Stimulated activated CD8-positive, alpha-beta memory T cell treated with anti-CD3 and anti-CD28 coated beads, Interleukin-7, amount 100 ng/mL, for 4 hours (primary cell): ENCODE measurements around the gene PEX10.

Source experiments
- DNase-seq, 2 donors: peaks; one replicate each; pipeline ENCODE4 v3.0.0-alpha.2; 2020; ENCODE audit warnings: low read depth in 2 of 2

The PEX10 gene

DNA sequence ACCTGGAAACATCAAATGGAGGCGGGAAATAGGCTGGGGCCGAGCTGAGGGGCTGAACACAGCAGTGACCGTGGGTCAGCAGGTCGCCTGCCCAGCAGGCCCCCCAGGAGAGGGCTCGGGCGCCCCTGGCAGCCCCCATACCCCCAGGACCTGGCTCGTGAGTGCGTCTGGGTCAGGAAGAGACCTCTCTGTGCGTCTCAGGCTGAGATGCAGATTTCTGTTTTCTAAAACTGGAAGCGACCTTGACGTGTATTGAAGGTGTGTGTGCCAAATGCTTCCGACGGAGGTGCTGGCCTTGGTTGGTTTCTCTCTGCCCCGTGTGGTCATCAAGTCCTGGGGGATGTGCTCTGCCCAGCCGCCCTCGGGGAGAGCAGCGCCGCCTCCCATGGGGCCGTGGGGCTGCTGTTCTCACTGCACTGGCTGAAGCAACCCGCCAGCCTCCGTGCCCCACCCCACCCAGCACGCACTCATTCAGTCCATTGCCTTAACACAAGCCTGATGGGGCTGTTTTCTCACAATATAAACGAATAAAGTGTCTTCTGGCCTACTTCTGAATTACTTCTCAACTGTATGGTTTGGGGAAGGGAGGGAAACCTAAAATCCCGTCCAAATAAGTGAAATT is 7.4 kb downstream of the PEX10 start:
- no peak for DNase-seq

DNA sequence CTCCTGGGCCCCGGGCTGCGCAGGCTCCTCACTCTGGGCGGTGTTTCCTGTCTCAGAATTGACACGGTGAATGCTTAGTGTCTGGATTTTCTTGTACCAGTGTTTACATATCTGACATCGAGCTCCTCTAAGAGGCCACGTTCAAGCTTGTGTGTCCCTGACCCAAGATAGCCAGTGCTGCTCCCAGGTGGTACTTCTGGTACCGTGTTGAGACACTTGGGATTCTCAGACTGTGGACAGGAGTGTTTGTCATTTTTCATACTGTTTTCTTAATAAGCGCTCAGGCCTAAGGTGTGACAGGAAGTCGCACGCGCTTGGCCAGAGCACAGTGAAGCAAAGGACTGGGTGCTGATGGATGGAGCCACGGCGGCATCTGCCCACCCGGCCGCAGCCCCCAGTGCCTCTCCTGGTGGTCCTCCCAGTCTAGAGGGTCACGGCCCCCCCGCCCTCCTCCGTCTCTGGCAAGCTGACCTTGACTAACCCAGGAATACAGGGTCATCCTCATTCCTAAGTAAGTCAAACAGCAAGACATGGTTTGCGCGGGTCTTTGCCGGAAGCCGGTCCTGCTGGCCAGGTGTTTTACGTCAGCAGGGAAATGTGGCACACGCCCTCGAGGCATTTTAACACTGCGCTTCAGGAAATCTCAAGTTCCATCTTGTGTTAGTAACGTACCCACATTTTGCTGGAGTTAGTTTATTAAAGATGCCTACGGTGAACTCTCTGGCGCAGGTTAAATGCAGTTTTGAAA is 8.0 kb downstream of the PEX10 start:
- no peak for DNase-seq

DNA sequence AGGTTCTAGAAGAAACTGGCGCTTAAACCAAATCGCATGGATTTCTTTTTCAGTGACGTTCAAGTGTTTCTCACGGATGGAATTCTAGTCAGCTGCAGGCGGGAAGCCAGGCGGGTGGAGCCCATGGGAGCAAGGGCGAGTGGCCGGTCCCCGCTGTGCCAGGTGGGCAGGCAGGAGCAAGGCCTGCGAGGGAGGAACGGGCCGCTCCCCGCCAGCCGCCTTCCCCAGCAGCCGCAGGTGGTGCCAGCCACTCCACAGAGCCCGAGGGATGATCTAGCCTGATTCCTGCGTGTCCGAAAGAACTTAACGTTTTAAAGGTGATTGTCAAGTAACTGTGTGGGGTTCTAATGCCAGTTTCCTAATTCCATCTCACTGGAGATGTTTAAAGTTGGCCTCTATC is 9.1 kb downstream of the PEX10 start:
- DNase-seq = no peak

DNA sequence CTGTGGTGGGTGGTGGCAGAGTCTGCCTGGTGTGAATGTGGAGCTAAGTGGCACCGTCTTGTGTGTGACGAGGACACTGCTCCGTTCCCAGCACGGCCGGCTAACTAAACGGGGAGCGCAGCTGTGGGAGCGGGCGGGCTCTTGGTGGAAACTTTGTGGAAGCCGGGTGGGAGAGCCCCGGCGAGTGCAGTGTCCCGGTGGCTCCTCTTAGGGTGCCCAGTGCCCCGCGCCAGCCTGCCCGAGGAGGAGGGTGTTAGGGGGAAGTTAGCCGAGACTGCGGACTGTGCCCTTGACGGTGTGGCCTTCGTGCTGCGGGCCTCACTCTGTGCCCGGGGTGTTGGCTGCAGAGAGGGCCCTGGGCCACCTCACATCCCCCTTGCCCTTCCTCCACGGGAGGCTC is 9.9 kb downstream of the PEX10 start:
- DNase-seq = no peak

DNA sequence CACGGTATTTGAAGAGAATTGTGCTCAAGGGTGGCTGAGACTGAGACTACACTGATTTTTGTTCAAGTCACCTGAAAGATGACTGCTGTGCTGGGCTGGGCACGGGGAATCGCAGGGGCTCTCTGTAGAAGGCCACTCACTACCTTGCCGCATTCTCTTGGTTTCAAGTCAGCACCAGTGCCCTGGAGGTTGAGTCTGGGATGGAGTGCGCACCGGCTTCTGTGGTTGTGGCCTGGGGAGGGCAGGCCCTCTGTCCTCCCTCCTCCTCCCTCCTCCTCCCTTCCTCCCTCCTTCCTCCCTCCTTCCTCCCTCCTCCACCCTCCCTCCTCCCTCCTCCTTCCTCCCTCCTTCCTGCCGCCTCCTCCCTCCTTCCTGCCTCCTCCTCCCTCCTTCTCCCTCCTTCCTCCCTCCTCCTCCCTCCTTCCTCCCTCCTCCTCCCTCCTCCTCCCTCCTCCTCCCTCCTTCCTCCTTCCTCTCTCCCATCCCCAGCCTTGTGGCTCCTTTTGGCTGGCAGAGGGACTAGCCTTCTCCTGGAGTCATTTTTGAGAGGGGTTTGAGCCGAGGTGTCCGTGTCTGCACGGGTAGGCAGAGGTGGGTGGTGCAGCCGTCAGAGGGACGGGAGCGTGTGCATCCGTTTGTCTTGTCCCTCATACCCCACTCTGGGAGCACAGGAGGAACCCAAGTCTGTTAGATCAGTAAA is 11.3 kb downstream of the PEX10 start:
- DNase-seq = no peak

DNA sequence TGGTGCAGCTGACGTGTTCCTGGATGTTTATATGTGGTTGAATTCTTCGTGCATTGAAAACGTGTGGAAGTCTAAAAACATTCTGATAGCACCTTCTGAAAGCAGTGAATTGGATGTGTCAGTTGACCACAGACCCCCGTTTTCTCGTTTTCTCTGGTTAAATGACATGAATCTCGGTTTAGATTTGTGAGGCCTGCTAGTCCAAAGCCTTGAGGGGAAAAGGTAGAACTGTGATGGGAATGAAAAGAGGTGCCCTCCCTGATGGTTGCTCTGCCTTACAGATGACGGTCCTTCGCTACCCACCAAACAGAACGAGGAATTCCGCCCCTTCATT is 11.8 kb downstream of the PEX10 start:
- DNase-seq = no peak

DNA sequence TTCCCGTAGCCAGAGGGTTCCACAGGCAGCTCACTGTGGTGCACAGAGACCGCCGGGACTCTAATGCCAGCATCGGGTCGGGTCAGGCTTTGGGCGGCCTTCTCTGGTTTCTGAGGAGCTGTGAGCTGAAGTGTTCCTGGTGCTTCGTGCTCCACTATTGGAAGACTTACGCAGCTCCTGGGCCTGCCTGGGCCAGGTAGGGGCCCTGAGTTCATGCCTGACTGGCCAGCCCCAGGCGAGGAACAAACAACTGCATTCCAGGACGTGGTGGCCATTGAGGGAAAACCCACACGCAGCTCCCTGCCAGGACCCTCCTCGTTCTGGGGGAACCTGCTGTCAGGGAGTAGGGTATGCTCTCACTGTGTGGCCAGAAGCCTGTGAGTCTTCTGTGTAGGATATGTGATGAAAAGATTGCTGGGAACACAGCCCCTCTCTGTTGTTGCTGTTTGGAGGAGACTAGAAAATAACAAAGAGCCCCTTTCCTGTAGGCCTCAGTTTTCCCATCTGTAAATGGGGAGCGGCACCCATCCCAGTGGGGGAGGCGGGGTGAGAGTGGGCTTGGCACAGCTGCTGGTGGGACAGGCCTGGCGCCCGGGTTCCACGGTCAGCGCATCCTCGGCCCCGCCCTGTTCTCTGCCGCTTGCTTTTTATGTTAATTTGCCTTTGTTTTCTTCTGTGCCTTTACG is 12.3 kb downstream of the PEX10 start:
- no peak for DNase-seq

DNA sequence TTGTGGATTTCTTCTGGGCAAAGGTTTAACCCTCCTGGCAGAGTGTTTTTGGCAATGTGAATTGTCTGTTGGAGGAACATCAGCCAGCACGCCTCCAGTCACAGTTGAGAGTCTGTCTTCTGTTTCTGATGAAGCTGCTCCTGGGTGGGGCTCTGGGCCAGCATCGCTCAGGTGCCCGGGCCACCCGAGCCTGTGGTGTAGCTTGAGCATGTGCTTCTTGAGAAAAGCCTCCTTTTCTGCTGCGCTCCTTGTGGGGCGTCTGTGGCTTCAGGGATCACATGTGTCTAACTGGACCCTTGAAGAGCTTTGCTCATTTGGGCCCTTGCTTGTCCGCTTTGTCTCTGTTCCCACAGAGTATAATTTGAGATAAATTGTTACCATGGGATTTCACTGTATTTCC is 13.5 kb downstream of the PEX10 start:
- DNase-seq = no peak

DNA sequence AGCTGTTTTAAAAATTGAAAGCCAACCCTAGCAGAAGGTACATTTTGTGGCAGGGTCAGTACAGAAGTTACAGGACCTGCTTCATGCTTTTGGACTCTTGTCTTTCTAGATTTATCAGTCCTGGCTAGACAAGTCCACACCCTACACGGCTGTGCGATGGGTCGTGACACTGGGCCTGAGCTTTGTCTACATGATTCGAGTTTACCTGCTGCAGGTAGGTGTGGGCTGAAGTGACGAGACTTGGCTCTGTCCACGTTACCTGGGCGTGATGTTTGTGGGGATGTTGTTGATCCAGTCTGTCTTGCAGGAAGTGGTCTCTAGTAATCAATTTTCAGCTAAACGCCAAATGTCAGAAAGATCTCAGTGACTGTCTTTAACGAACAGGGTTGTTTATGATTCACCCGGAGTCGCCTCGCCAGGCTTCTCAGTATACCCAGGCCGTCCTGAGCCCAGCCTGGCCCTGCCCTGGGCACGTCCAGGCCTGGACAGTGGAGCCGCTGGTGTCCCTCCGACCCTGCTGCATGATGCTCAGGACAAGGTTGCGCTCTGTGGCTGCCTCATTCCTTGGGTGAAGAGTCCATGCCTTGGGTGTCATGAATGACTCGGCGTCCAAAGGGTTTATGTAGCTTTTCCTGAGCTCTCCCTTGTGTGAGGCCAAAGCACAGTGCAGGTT is 15.2 kb downstream of the PEX10 start:
- no peak for DNase-seq

DNA sequence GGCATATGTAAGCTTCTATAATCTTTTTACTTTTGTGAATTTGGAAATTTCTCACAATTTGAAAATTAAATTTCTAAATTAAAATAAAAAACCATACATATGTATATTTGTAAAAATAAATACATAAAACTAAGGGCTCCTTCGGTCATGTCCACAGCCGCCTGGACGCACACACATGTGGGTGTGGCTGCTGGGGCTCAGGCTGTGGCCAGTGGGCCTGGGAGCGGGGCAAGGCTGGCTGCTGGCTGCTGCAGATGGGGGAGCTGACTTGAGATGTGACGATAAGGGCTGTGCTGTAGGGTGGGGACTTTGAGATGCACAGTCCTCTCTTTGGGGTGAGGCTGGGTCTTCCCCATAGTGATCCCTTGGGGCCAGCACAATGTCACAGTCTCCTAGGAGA is 15.9 kb downstream of the PEX10 start:
- DNase-seq = no peak

DNA sequence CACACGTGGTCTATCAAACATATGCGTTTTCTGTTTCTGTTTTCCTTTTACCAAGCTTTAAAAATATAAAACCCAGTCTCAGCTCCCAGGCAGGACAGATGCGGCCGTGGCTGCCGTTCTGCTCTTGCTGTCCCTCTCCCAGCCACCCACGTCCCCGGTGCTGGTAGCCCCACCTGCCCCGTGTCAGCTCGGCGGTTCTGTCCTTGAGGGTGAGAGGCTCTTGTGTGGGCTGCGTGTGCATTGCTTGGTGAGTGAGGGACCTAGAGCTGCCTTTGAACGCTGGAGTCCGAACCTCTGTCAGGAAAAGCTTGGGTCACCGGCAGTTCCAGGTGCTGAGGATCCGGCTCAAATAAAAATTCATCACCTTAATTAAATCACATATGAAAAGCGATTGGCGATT is 16.3 kb downstream of the PEX10 start:
- DNase-seq = no peak

DNA sequence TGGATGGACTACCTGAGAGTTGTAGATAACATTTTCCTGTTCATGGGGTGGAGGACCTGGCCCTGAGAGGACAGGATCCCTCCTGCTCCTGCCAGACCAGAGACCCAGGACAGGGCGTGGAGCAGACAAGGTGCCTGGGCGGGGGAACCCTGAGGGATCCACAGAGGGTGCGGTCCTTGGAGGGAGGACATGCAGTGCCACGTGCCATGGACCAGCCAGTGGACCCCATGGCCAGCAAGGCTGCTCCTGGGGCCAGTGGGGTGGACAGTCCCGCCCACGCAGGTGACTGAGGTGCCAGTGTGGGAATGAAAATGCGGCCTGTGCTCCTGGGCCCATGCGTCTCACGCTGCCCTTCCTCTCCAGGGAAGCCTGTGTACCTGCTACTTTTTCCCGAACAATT is 17.1 kb downstream of the PEX10 start:
- no peak for DNase-seq

DNA sequence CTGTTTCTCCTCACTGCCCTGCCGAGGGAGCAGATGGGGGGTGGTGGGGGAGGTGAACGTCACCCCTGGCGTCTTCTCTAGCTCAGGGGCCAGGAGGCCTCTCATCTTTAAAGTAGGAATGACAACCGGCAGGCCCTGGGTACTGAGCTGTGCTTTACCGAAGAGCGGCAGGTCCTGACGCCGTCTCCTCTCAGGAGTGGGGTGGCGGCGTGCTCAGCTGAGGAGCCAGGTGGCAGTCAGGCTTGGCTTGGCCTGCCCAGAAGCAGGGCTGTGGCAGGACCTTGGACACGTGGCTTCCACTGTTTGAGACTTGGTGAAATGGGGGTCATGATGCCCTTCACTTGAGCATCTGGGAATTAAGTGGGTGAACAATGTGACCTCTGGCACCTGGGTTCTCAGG is 17.6 kb downstream of the PEX10 start:
- DNase-seq = no peak

DNA sequence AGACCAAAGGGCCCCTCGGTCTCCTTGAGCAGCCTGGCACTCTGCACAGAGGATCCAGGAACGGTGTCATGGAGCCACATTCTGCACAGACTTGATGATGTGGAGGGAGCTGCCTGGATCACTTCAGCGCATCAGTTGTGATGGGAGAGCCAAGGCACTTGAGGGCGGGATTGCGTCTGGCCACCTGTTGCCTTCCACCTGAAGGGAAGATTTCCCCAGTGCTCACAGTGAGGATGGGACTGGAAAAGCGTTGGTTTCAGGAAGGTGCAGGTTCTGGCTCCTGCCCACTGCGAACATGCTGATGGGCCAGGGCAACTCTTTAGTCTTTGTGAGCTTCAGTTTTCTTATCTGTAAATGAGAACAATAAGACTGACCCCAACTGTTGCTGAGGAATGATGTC is 18.1 kb downstream of the PEX10 start:
- DNase-seq = no peak

DNA sequence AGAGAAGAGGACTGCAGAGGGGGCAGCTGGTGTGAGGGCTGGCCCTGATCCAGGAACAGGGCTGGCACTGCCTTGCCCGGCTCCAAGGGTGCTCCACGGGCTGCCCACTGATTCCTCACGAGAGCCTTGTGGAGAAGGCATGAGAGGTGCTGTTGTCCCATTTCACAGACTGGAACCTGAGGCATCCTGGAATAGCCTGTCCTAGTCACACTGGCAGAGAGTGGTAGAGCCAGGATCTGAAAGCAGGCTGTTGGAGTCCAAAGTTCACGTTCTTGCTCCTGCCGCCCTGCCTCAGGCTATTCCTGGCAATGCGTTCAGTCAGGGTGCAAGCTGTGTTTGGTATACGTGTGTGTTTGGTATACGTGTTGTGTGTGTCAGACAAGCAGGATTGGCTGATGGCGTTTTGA is 18.9 kb downstream of the PEX10 start:
- DNase-seq = no peak

DNA sequence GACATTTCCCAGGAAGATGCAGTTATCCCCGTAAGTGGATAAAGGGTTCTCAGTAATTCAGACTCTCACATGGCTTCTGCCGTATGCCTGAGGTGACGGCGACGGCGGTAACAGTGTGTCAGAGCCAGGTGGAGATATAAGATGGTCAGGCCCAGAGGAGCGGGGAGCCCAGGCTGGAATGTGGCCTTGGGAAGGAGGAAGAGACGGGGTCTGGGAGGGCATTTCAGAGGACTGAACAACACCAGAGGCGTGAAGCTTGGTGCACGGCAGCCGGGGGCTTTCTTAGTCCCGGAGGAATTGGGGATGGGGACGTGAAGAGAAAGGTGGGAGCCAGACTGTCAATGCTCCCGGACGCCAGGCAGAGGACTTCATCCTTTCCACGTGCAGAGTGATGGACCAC is 19.7 kb downstream of the PEX10 start:
- DNase-seq = no peak

DNA sequence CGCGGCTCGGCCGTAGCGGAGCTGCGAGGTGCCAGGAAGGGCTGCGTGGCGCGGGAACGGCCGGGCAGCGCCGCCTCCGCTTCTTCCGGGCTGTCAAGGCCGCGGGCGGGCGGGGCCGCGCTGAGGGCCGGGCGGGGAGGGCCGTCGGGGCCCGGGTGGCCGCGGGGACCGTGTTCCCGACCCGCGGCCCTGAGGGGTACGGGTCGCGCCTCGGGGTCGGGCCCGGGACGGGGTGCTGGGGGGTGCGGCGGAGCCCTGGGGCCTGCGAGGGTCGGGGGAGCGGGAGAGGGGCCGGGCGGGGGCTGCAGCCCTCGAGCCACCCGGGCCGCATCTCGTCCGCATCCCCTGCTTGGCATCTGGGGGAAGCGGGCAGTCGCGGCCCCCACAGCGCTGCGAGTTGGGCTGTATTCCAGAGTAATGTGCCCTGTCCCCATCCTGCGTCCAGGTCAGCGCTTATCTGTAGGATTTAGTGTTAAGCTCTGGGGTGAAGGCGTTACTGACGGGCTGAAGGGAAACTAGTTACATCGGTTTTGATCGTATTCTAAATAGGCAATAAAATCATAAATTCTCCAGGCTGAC is 20.3 kb downstream of the PEX10 start:
- DNase-seq = no peak

DNA sequence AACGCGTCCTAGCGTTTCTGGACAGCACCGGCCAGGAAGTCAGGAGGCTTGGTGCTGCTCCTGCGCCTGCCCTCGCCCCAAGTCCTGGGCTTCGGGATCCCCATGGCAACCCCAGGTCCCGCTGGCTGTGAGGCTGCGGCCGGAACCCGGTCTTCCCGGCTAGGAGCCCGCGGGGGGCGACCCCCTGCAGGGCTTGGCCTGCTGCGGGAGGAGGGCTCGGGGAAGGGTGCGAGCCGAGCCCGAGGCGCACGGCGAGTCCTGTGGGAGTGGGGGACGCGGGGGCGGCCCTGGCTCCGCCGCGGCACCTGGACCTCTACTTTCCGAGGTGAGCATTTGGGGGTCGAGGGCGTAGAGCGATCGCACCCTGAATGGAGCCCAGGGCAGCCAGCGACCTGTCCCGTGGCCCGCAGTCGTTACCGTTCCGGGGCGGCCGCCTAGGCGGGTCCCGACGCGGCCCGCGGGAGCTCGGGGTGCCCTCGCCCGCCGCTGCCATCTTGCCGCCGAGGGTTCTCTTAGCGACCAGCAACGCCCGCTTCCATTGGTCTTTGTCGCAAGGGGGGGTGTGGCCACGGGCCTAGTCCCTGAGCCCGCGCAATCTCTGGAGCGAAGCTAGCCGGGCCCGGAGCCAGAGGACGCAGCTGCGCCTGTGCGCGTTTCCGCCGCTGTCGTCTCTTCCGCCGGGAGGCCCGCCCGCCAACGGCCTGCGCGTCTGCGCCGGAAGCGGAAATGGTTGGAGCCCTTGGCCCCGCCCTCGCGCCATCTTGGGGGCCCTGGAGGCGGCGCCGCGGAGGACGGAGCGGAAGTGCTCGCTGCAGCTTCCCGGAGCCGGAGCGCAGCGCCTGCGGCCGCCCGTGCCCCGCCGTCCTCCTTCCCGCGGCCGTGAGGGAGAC is 21.1 kb downstream of the PEX10 start, which contains the start of the genes MORN1 and RER1:
MORN1 (minus strand) TSS at position 514 of the 890 bp plus-strand sequence; CDS start at position 493, 21 bp downstream.
RER1 (plus strand) TSS at position 801 of the 890 bp plus-strand sequence. CDS start 3,950 bp downstream, outside the sequence.
- peak; percentile 95 to 99 for DNase-seq

DNA sequence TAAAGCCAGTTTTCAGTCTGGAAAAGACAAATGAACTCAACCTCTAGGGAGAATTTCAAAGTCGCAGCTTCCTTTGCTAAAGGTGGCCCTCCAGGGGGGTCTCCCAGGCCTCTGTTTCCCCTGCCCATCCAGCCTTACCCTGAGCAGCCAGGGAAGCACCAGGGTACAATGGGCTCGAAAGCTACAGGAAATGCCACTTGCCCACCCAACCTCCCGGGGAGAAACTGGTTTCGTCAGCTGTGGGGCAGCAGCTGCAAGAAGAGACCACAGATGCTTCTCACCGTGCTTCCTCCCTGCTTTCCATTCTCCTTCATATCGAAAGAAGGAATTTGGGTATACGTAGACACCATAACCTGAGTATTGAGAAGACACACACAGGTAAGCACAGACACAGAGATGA is 22.7 kb downstream of the PEX10 start:
- no peak for DNase-seq
